Mesenchymal stem cell (in vitro differentiated cells and primary cell): ENCODE data around the gene IL1R2.

ENCODE experiments used
- DNase-seq: peaks from one replicate; pipeline ENCODE4 v3.0.0-alpha.2; 2013
- H2AFZ ChIP-seq: one replicate; pipeline ENCODE4 v1.6.1; 2013; ENCODE audit warnings: low read depth, mild to moderate bottlenecking, control low read depth, inconsistent platforms, low read length, moderate library complexity
- H2AK5ac ChIP-seq: 2 replicates; pipeline ENCODE4 v1.6.1; 2013; ENCODE audit warnings: low read length, moderate library complexity, mild to moderate bottlenecking, inconsistent platforms; ENCODE audit not compliant: severe bottlenecking
- H2BK120ac ChIP-seq: one replicate; pipeline ENCODE4 v1.6.1; 2013; ENCODE audit warnings: low read depth, mild to moderate bottlenecking, inconsistent platforms, low read length, moderate library complexity
- H2BK12ac ChIP-seq, 2 experiments: one replicate each; pipeline ENCODE4 v1.6.1; 2013; ENCODE audit warnings: inconsistent platforms in 2 of 2, low read length in 2 of 2, mild to moderate bottlenecking in 2 of 2, moderate library complexity in 2 of 2, control low read depth in 1 of 2
- H2BK15ac ChIP-seq: one replicate; pipeline ENCODE4 v1.6.1; 2013; ENCODE audit warnings: mild to moderate bottlenecking, low read depth, inconsistent platforms; ENCODE audit not compliant: poor library complexity, severe bottlenecking
- H2BK5ac ChIP-seq: 2 replicates; pipeline ENCODE4 v1.6.1; 2013; ENCODE audit warnings: low read depth, mild to moderate bottlenecking, low read length, control low read depth, inconsistent platforms; ENCODE audit not compliant: poor library complexity, severe bottlenecking
- H3K14ac ChIP-seq, 2 experiments: one replicate each; pipeline ENCODE4 v1.6.1; 2013; ENCODE audit warnings: inconsistent platforms in 2 of 2, low read length in 2 of 2, control low read depth in 1 of 2, mild to moderate bottlenecking in 1 of 2, moderate library complexity in 1 of 2
- H3K18ac ChIP-seq, 2 experiments: one replicate each; pipeline ENCODE4 v1.6.1; 2013; ENCODE audit warnings: inconsistent platforms in 2 of 2, low read length in 2 of 2, control low read depth in 1 of 2, low read depth in 1 of 2, mild to moderate bottlenecking in 1 of 2
- H3K23ac ChIP-seq, 2 experiments: one replicate each; pipeline ENCODE4 v1.6.1; 2013; ENCODE audit warnings: inconsistent platforms in 2 of 2, low read length in 2 of 2, mild to moderate bottlenecking in 2 of 2, moderate library complexity in 2 of 2, control low read depth in 1 of 2
- H3K27ac ChIP-seq: 2 replicates; pipeline ENCODE4 v1.5.1; 2013; ENCODE audit warnings: mild to moderate bottlenecking, moderate library complexity, low read length, control low read depth, inconsistent platforms; ENCODE audit not compliant: poor library complexity, severe bottlenecking
- H3K27me3 ChIP-seq, 2 experiments: 2 replicates each; pipeline versions ENCODE4 v1.6.1 to v1.7.0; 2013; ENCODE audit warnings: low read length in 2 of 2, mild to moderate bottlenecking in 2 of 2, moderate library complexity in 2 of 2, control low read depth in 1 of 2, inconsistent platforms in 1 of 2; ENCODE audit not compliant: control insufficient read depth in 1 of 2, insufficient read depth in 1 of 2
- H3K36me3 ChIP-seq, 2 experiments: 2 replicates each; pipeline versions ENCODE4 v1.6.1 to v1.7.0; 2013; ENCODE audit warnings: low read length in 2 of 2, control low read depth in 1 of 2, inconsistent platforms in 1 of 2, low read depth in 1 of 2, mild to moderate bottlenecking in 1 of 2; ENCODE audit not compliant: insufficient read depth in 2 of 2, control insufficient read depth in 1 of 2
- H3K4ac ChIP-seq, 2 experiments: one replicate each; pipeline ENCODE4 v1.6.1; 2013; ENCODE audit warnings: inconsistent platforms in 2 of 2, low read length in 2 of 2, mild to moderate bottlenecking in 2 of 2, moderate library complexity in 2 of 2, control low read depth in 1 of 2, low read depth in 1 of 2
- H3K4me1 ChIP-seq: 2 replicates; pipeline ENCODE4 v1.6.1; 2013; ENCODE audit warnings: low read depth, low read length, control low read depth; ENCODE audit not compliant: control insufficient read depth, insufficient read depth
- H3K4me2 ChIP-seq: 2 replicates; pipeline ENCODE4 v1.6.1; 2013; ENCODE audit warnings: low read length, mild to moderate bottlenecking, inconsistent platforms; ENCODE audit not compliant: poor library complexity, severe bottlenecking
- H3K4me3 ChIP-seq, 2 experiments: 2 replicates each; pipeline versions ENCODE4 v1.5.1 to v1.7.0; 2013; ENCODE audit warnings: low read length in 2 of 2, mild to moderate bottlenecking in 2 of 2, control low read depth in 1 of 2, low read depth in 1 of 2; ENCODE audit not compliant: insufficient read depth in 1 of 2
- H3K79me1 ChIP-seq: replicated peaks from 2 replicates; pipeline ENCODE4 v1.6.1; 2013; ENCODE audit warnings: mild to moderate bottlenecking, control low read depth, low read length, inconsistent platforms; ENCODE audit not compliant: poor library complexity, severe bottlenecking
- H3K9ac ChIP-seq: 2 replicates; pipeline ENCODE4 v1.7.0; 2013; ENCODE audit warnings: mild to moderate bottlenecking, low read length, moderate library complexity
- H3K9me3 ChIP-seq: 2 replicates; pipeline ENCODE4 v1.7.0; 2013; ENCODE audit warnings: mild to moderate bottlenecking, low read length; ENCODE audit not compliant: control insufficient read depth
- H4K8ac ChIP-seq: one replicate; pipeline ENCODE4 v1.6.1; 2013; ENCODE audit warnings: inconsistent platforms, mild to moderate bottlenecking, low read length, moderate library complexity
- H4K91ac ChIP-seq: one replicate; pipeline ENCODE4 v1.6.1; 2013; ENCODE audit warnings: mild to moderate bottlenecking, low read length, inconsistent platforms
- WGBS: methylation state at CpG from one replicate; pipeline ENCODE4 v1.1.7; 2013; ENCODE audit warnings: mixed read lengths; 5-methylcytosine and 5-hydroxymethylcytosine counted together

IL1R2 gene

GRCh38 chr2:102004581-102004980 lies 12.8 kb downstream of the IL1R2 start:
- no peak overlapping the region for H2BK5ac ChIP-seq
- H3K23ac ChIP-seq: no peak overlapping the region
- H3K27ac ChIP-seq: no peak overlapping the region
- no peak overlapping the region for H4K8ac ChIP-seq
- H4K91ac ChIP-seq: no peak overlapping the region
- no peaks in the 10 kb centered on the region for H3K36me3 ChIP-seq
- H3K4ac ChIP-seq: no peak overlapping the region
- H2BK15ac ChIP-seq: no peak overlapping the region
- H3K9me3 ChIP-seq: no peaks in the 10 kb centered on the region
- H2BK12ac ChIP-seq: no peak overlapping the region
- no peak overlapping the region for H3K4me2 ChIP-seq
- no peak overlapping the region for H3K18ac ChIP-seq
- H3K79me1 ChIP-seq: no peaks in the 10 kb centered on the region
- no peak overlapping the region for H3K9ac ChIP-seq
- no peak overlapping the region for H2AK5ac ChIP-seq
- no peaks in the 10 kb centered on the region for H3K4me1 ChIP-seq
- no peak overlapping the region for H3K4me3 ChIP-seq
- H2BK120ac ChIP-seq: no peak overlapping the region
- no peak for DNase-seq
- no peak overlapping the region for H2AFZ ChIP-seq
- no peak overlapping the region for H3K14ac ChIP-seq
- WGBS: 100% methylated on average over 1 of the region's 2 CpGs
- H3K27me3 ChIP-seq: no peaks in the 10 kb centered on the region

GRCh38 chr2:102005449-102005848 lies 13.7 kb downstream of the IL1R2 start:
- H3K4me2 ChIP-seq: no peak overlapping the region

GRCh38 chr2:102005989-102006885 lies 14.5 kb downstream of the IL1R2 start:
- 74% methylated on average over 15 of the region's 15 CpGs for WGBS
- no peaks in the 10 kb centered on the region for H3K36me3 ChIP-seq
- H4K91ac ChIP-seq: peak overlapping the region; percentile 5

More at GRCh38 chr2:102005449-102005848, 13.7 kb downstream of the IL1R2 start:
- 87% methylated on average over 4 of the region's 4 CpGs for WGBS
- Histone ChIP-seq H2BK5ac (no peak overlapping the region), H3K36me3 (no peaks in the 10 kb centered on the region), H2BK120ac (no peak overlapping the region), H3K27ac (no peak overlapping the region), H4K91ac (no peak overlapping the region), H3K4me3 (no peak overlapping the region), H2AK5ac (no peak overlapping the region), H3K79me1 (no peaks in the 10 kb centered on the region), H3K4me1 (no peaks in the 10 kb centered on the region), H3K14ac (peak overlapping the region in 1 of 2 experiments; percentile 3), H3K9ac (no peak overlapping the region), H3K23ac (peak overlapping the region in 1 of 2 experiments; percentile 50), H4K8ac (no peak overlapping the region), H3K27me3 (no peaks in the 10 kb centered on the region), H2AFZ (no peak overlapping the region), H3K18ac (peak overlapping the region in 1 of 2 experiments; percentile 54), H3K4ac (no peak overlapping the region), H2BK12ac (peak overlapping the region in 1 of 2 experiments; percentile 71), H2BK15ac (no peak overlapping the region), H3K9me3 (no peaks in the 10 kb centered on the region)
- no peak for DNase-seq

GRCh38 chr2:102006886-102007278 lies 15.1 kb downstream of the IL1R2 start:
- Histone ChIP-seq H3K9ac (no peak overlapping the region), H3K4me1 (no peaks in the 10 kb centered on the region), H4K91ac (peak overlapping the region; percentile 5), H3K23ac (no peak overlapping the region), H2BK5ac (no peak overlapping the region), H2BK12ac (peak overlapping the region; percentile 2 to 81), H2AFZ (peak overlapping the region; percentile 10), H3K4me3 (no peak overlapping the region), H2AK5ac (no peak overlapping the region), H2BK15ac (peak overlapping the region; percentile 4), H3K79me1 (no peaks in the 10 kb centered on the region), H3K18ac (peak overlapping the region; percentile 55 to 83), H3K4ac (no peak overlapping the region), H2BK120ac (no peak overlapping the region), H4K8ac (peak overlapping the region; percentile 8), H3K27me3 (no peaks in the 10 kb centered on the region), H3K9me3 (no peaks in the 10 kb centered on the region), H3K27ac (no peak overlapping the region), H3K4me2 (no peak overlapping the region), H3K14ac (no peak overlapping the region), H3K36me3 (no peaks in the 10 kb centered on the region)
- WGBS: 89% methylated on average over 11 of the region's 11 CpGs
- DNase-seq: no peak

More at GRCh38 chr2:102005989-102006885, 14.5 kb downstream of the IL1R2 start:
- H3K23ac ChIP-seq: no peak overlapping the region
- no peak overlapping the region for H3K9ac ChIP-seq
- no peak overlapping the region for H3K4me2 ChIP-seq
- H2BK120ac ChIP-seq: no peak overlapping the region
- H2BK15ac ChIP-seq: peak overlapping the region; percentile 4
- H4K8ac ChIP-seq: peak overlapping the region; percentile 8
- peak overlapping the region; percentile 2 to 81 for H2BK12ac ChIP-seq
- DNase-seq: peak; percentile 71
- H3K18ac ChIP-seq: peak overlapping the region; percentile 55 to 83
- H3K4me1 ChIP-seq: no peaks in the 10 kb centered on the region
- H3K27me3 ChIP-seq: no peaks in the 10 kb centered on the region
- H3K9me3 ChIP-seq: no peaks in the 10 kb centered on the region
- H3K14ac ChIP-seq: no peak overlapping the region
- no peak overlapping the region for H3K4me3 ChIP-seq
- H3K79me1 ChIP-seq: no peaks in the 10 kb centered on the region
- peak overlapping the region; percentile 10 for H2AFZ ChIP-seq
- H3K27ac ChIP-seq: no peak overlapping the region
- H2AK5ac ChIP-seq: no peak overlapping the region
- H3K4ac ChIP-seq: no peak overlapping the region
- H2BK5ac ChIP-seq: no peak overlapping the region
